ENCODE measurements around the gene RMDN2.
"Not testable (repeated sequence)": the region's sequence is repeated elsewhere in the genome, so short reads cannot be mapped to it uniquely, and the experiment has no call there.

RMDN2 gene

DNA sequence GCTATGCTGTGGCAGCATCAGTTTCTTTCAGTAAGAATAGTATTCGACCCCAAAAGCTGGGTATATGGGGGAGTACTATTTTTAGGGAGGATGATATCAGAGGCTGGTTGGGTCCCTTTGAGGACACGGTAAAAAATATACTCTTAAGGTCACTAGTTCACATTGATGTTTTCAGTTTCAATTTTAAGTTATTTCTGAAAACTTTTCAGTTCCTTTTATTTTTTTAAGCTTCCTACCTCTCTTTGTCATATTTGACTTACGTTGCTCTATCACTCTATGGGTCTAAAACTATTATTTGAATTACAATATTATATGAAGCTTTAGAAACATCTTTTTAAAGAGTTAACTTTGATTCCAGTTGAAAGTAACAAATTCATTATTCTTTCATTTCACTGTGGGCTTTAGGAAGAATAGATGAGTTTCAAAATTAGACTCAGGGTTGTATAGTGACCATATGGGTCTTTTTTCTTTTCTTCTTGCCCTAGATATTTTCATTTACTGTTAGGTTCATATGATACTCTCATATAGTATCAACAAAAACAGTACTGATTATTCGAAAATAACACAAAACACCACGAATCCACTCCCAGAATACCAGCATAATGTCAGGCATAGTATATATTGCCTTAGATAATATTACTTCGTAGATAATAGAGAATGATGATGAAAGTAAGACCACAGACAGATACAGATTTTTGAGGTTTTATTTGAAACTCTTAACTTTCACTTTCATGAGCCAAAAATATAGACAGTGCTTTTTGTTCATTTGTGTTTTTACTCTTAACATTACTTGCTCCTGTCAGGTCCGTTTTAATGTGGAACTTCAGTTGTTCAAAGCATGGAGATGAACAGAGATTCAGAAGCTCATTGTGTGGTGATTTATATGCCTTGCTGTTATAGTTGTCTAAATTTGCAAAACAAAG lies 9.8 kb downstream of the RMDN2 start:
- Mint-ChIP-seq H3K27ac (peak overlapping the region; percentile 32), H3K27me3 (no peaks in the 10 kb centered on the region), H3K4me1 (ENCODE audit: low read depth) (peaks cover 74% of the 10 kb centered on the region)

DNA sequence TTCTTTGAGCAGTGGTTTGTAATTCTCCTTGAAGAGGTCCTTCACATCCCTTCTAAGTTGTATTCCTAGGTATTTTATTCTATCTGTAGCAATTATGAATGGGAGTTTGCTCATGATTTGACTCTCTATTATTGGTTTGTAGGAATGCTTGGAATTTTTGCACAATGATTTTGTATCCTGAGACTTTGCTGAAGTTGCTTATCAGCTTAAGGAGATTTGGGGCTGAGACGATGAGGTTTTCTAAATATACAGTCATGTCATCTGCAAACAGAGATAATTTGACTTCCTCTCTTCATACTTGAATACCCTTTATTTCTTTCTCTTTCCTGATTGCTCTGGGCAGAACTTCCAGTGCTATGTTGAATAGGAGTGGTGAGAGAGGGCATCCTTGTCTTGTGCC lies 12.5 kb downstream of the RMDN2 start:
- Mint-ChIP-seq H3K36me3 (ENCODE audit: low read depth) (peaks cover 23% of the 10 kb centered on the region), H3K4me1 (ENCODE audit: low read depth) (peaks cover 66% of the 10 kb centered on the region), H3K9me3 (peaks cover 23% of the 10 kb centered on the region)
- H3K4me3 Mint-ChIP-seq, H3K27me3 Mint-ChIP-seq, H3K27ac Mint-ChIP-seq: not testable (repeated sequence)

More for the DNA sequence above, 9.8 kb downstream of the RMDN2 start:
- Mint-ChIP-seq H3K9me3 (peaks cover 11% of the 10 kb centered on the region), H3K4me3 (peak overlapping the region; percentile 79), H3K36me3 (ENCODE audit: low read depth) (peaks cover 28% of the 10 kb centered on the region)

DNA sequence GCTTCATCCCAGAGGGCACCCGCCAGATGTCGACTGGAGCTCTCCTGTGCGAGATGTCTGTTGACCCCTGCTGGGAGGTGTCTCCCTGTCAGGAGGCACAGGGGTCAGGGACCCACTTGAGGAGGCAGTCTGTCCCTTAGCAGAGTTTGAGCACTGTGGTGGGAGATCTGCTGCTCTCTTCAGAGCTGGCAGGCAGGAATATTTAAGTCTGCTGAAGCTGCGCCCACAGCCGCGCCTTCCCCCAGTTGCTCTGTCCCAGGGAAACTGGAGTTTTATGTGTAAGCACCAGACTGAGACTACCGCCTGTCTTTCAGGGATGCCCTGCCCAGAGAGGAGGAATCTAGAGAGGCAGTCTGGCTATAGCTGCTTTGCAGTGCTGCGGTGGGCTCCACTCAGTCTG lies 16.2 kb downstream of the RMDN2 start:
- H3K4me3 Mint-ChIP-seq, H3K27ac Mint-ChIP-seq, H3K27me3 Mint-ChIP-seq: not testable (repeated sequence)
- peaks cover 41% of the 10 kb centered on the region for H3K4me1 Mint-ChIP-seq (ENCODE audit: low read depth)
- H3K36me3 Mint-ChIP-seq (ENCODE audit: low read depth): peaks cover 20% of the 10 kb centered on the region
- H3K9me3 Mint-ChIP-seq: peaks cover 23% of the 10 kb centered on the region

DNA sequence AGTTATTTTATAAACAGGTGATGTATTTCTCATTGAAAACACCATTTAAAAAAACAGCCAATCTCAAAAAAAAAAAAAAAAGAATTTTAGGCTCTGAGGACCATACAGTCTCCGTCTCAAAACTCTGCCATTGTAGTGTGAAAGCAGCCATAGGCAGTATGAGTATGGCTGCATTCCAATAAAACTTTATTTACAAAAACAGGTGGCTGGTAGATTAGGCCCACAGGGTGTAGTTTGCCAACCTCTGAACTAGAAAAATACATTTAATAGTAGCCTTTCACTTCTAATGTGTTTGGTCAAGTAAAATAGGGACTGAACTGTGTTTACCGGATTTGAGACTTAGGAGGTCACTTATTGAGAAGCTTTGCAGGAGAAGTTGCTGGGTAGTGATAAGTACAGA lies 19.2 kb downstream of the RMDN2 start:
- Mint-ChIP-seq H3K9me3 (peaks cover 15% of the 10 kb centered on the region), H3K36me3 (ENCODE audit: low read depth) (peaks cover 11% of the 10 kb centered on the region), H3K27me3 (no peaks in the 10 kb centered on the region), H3K4me3 (no peak overlapping the region), H3K27ac (no peak overlapping the region), H3K4me1 (ENCODE audit: low read depth) (peaks cover 14% of the 10 kb centered on the region)

DNA sequence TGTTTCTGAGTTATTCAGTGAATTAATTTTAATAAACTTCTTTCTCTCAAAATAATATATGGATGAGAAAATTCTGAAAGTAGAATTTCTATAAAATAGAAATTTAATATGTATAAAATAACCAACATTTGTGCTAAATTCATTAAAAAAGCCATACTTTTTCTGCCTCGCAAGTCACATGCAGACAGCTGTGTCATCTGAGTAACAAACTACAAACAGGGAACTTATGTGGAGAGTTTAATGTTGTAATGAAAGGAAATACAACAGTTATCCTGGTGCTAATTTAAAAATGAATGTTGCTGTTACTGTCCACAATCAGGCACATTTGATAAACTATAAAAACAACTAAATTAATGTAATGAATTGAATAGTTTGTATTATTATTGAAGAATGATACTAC lies 22.2 kb downstream of the RMDN2 start:
- Mint-ChIP-seq H3K36me3 (ENCODE audit: low read depth) (peaks cover 6% of the 10 kb centered on the region), H3K4me3 (no peak overlapping the region), H3K27me3 (no peaks in the 10 kb centered on the region), H3K9me3 (no peaks in the 10 kb centered on the region), H3K4me1 (ENCODE audit: low read depth) (no peaks in the 10 kb centered on the region), H3K27ac (no peak overlapping the region)

DNA sequence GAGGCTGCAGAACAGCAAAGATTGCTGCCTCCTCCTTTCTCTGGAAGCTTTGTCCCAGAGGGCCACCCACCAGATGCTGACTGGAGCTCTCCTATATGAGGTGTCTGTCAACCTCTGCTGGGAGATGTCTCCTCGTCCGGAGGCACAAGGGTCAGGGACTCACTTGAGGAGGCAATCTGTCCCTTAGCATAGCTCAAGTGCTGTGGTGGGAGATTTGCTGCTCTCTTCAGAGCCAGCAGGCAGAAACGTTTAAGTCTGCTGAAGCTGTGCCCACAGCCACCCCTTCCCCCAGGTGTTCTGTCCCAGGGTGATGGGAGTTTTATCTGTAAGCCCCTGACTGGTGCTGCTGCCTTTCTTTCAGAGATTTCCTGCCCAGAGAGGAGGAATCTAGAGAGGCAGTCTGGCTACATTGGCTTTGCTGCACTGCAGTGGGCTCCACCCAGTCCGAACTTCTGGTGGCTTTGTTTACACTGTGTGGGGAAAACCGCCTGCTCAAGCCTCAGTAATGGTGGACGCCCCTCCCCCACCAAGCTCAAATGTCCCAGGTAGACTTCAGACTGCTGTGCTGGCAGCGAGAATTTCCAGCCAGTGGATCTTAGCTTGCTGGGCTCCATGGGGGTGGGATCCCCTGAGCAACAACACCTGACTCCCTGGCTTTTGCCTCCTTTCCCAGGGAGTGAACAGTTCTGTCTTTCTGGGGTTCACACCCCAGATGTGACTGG lies 37.1 kb downstream of the RMDN2 start:
- Mint-ChIP-seq H3K9me3 (peaks cover 24% of the 10 kb centered on the region), H3K36me3 (ENCODE audit: low read depth) (peaks cover 53% of the 10 kb centered on the region)
- not testable (repeated sequence) for H3K27ac Mint-ChIP-seq; H3K4me1 Mint-ChIP-seq (ENCODE audit: low read depth); H3K27me3 Mint-ChIP-seq; H3K4me3 Mint-ChIP-seq

DNA sequence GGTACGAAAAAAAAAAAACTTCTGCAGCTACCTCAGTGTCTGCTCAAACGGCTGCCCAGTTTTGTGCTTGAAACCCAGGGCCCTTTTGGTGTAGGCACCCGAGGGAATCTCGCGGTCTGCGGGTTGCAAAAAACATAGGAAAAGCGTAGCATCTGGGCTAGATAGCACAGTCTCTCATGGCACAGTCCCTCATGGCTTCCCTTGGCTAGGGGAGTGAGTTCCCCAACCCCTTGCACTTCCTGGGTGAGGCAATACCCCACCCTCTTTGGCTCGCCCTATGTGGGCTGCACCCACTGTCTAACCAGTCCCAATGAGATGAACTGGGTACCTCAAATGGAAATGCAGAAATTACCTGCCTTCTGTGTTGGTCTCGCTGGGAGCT lies 37.6 kb downstream of the RMDN2 start:
- H3K4me3 Mint-ChIP-seq; H3K27me3 Mint-ChIP-seq; H3K4me1 Mint-ChIP-seq (ENCODE audit: low read depth); H3K27ac Mint-ChIP-seq: not testable (repeated sequence)
- Mint-ChIP-seq H3K9me3 (peaks cover 24% of the 10 kb centered on the region), H3K36me3 (ENCODE audit: low read depth) (peaks cover 51% of the 10 kb centered on the region)

DNA sequence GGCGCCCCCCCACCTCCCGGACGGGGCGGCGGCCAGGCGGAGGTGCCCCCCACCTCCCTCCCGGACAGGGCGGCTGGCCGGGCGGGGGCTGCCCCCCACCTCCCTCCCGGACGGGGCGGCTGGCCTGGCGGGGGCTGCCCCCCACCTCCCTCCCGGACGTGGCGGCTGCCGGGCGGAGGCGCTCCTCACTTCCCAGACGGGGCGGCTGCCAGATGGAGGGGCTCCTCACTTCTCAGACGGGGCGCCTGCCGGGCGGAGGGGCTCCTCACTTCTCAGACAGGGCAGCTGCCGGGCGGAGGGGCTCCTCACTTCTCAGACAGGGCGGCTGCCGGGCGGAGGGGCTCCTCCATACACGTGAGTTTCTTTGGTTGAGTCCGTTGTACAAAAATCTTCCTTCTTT lies 38.8 kb downstream of the RMDN2 start:
- H3K9me3 Mint-ChIP-seq: peaks cover 24% of the 10 kb centered on the region
- H3K27me3 Mint-ChIP-seq; H3K27ac Mint-ChIP-seq; H3K4me3 Mint-ChIP-seq; H3K4me1 Mint-ChIP-seq (ENCODE audit: low read depth): not testable (repeated sequence)
- peaks cover 39% of the 10 kb centered on the region for H3K36me3 Mint-ChIP-seq (ENCODE audit: low read depth)

DNA sequence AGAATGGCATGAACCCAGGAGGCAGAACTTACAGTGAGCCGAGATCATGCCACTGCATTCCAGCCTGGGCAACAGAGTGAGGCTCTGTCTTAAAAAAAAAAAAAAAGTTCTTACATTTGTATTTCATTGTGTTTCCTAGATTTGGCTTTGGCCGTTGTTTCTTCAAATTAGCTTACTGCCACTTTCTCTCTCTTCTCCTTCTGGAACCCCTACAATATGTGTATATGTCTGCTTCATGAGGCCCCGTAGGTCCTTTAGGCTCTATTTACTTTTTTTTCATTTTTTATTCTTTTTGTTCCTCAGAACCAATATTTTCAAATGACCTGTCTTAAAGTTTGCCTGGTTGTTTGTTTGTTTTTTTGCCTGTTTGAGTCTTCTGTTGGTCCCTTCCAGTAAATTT lies 41.2 kb downstream of the RMDN2 start:
- peaks cover 21% of the 10 kb centered on the region for H3K36me3 Mint-ChIP-seq (ENCODE audit: low read depth)
- peaks cover 11% of the 10 kb centered on the region for H3K9me3 Mint-ChIP-seq
- no peaks in the 10 kb centered on the region for H3K27me3 Mint-ChIP-seq
- H3K4me3 Mint-ChIP-seq: no peak overlapping the region
- H3K4me1 Mint-ChIP-seq (ENCODE audit: low read depth): peaks cover 3% of the 10 kb centered on the region
- H3K27ac Mint-ChIP-seq: no peak overlapping the region

DNA sequence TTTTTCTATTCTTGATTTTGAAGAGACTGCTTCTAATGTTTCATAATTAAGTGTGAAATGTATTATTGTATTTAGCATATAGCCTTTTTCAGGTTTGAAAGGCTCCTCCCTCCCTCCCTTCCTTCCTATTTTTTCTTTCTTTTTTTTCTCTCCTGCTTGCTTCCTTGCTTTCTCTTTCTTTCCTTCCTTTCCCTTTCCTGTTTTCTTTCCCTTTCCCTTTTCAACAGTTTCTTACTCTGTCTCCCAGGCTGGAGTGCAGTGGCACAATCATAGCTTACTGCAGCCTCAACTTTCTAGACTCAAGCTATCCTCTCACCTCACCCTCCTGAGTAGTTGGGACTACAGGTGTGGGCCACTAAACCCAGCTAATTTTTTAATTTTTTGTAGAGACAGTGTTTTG lies 44.6 kb downstream of the RMDN2 start:
- Mint-ChIP-seq H3K27ac (no peak overlapping the region), H3K27me3 (no peaks in the 10 kb centered on the region), H3K4me1 (ENCODE audit: low read depth) (peaks cover 3% of the 10 kb centered on the region), H3K4me3 (no peak overlapping the region), H3K9me3 (peaks cover 9% of the 10 kb centered on the region), H3K36me3 (ENCODE audit: low read depth) (peaks cover 11% of the 10 kb centered on the region)

DNA sequence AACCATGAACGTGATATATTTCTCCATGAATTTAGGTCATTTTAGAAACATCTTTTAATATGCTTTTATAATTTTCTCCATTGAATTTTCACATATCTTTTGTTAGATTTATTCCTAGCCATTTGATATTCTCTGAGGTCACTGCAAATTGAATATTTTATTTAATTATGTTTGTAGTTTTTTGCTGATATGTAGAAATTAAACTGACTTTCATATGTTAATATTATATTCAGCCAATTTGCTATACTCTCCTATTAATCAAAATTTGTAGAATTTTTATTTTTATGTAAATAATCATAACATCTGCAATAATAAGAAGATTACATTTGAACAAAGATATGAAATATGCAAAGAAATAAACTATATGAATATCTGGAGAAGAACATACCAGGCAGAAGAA lies 46.9 kb downstream of the RMDN2 start:
- Mint-ChIP-seq H3K4me3 (no peak overlapping the region), H3K36me3 (ENCODE audit: low read depth) (peaks cover 5% of the 10 kb centered on the region), H3K27ac (no peak overlapping the region), H3K4me1 (ENCODE audit: low read depth) (peaks cover 3% of the 10 kb centered on the region), H3K9me3 (no peaks in the 10 kb centered on the region), H3K27me3 (no peaks in the 10 kb centered on the region)

DNA sequence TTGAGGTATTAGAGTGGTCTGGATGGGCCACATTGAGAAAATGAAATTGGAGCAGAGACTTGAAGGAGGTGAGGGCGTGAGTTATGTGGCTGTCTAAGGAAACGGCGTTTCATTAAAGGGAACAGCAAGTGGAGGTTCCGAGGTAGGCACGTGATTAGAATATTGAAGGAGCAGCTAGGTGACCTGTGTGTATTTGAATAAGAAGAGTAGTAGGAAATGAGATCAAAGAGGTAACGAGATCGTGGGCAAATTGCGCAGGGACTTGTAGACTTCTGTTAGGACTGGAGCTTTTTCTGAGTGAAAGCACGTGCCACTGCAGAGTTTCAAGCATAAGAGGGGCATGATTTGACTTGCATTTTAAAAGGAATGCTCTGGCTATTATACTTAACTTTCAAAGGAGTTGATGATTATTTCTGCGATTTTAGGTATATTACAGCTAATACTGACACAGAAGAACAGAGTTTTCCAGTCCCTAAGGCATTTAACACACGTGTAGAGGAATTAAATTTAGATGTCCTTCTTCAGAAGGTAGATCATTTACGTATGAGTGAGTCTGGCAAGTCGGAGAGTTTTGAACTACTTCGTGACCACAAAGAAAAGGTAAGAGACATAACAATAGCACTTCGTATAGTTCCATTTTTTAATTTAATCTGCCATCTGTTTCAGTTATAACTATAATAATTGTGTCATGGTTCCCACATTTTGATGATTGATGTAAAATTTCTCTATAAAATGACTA lies 48.7 kb downstream of the RMDN2 start:
- H3K27ac Mint-ChIP-seq: no peak overlapping the region
- no peaks in the 10 kb centered on the region for H3K36me3 Mint-ChIP-seq (ENCODE audit: low read depth)
- no peaks in the 10 kb centered on the region for H3K9me3 Mint-ChIP-seq
- H3K27me3 Mint-ChIP-seq: no peaks in the 10 kb centered on the region
- peaks cover 3% of the 10 kb centered on the region for H3K4me1 Mint-ChIP-seq (ENCODE audit: low read depth)
- H3K4me3 Mint-ChIP-seq: no peak overlapping the region

DNA sequence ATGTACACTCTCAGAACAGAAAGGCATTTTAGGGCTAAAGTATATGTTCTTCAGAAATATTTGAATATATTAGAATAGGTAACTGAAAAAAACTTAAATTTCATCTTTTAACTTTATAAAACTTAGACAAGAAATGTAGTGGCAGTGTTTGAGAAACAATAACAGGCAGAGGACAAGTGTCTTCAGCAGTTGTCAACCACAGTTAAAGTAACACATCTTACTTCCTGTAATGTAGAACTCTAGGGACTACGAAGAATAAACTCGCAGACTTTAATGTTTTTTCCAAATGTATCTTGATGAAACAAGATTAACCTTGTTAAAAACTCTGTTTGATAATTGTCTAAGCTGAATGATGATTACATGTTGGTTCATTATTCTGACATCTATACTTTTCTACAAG lies 50.7 kb downstream of the RMDN2 start:
- Mint-ChIP-seq H3K27ac (no peak overlapping the region), H3K4me3 (no peak overlapping the region), H3K4me1 (ENCODE audit: low read depth) (no peaks in the 10 kb centered on the region), H3K9me3 (no peaks in the 10 kb centered on the region), H3K27me3 (no peaks in the 10 kb centered on the region), H3K36me3 (ENCODE audit: low read depth) (no peaks in the 10 kb centered on the region)

DNA sequence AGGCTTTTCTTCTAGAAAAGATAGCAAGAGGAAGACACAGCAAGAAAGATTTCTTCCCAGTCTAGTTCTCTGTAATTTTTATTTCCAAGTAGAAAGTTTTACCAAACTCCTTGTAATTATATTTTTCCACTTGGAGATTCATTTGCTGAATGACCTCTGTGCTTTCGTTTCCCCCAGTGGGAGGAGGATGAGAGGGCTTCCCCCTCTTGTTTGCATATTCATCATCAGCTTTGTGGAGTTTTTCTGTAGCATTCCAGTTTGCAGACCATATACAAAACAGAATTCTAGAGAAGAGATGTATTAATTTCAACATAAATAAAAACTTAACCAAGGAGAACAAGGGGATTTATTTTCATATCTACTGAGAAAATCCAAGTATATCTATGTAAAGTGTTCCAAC lies 51.3 kb downstream of the RMDN2 start:
- no peak overlapping the region for H3K4me3 Mint-ChIP-seq
- H3K4me1 Mint-ChIP-seq (ENCODE audit: low read depth): no peaks in the 10 kb centered on the region
- H3K36me3 Mint-ChIP-seq (ENCODE audit: low read depth): no peaks in the 10 kb centered on the region
- no peaks in the 10 kb centered on the region for H3K27me3 Mint-ChIP-seq
- H3K9me3 Mint-ChIP-seq: no peaks in the 10 kb centered on the region
- H3K27ac Mint-ChIP-seq: no peak overlapping the region

DNA sequence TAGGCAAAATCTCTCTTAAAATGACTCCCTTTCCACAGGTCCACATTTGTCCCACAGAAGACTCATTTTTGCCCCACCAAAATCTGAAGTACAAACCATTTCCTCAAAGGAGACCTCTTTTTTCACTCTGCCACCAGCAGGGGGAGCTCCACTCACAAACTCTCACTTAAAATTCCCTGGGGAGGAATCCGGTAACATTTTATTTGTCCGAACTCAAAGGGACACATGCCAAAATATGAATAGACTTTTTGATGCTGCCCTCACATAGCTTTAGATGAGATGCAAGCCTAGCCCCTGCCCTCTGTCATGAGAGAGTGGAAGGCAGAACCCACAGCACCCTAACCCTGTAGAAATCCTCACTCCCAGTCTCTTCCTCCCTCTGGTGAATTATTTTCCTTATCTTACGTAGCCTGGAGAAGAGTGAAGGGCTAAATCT lies 57.1 kb downstream of the RMDN2 start:
- H3K4me1 Mint-ChIP-seq (ENCODE audit: low read depth): peaks cover 7% of the 10 kb centered on the region
- no peaks in the 10 kb centered on the region for H3K27me3 Mint-ChIP-seq
- no peaks in the 10 kb centered on the region for H3K9me3 Mint-ChIP-seq
- no peak overlapping the region for H3K27ac Mint-ChIP-seq
- peaks cover 11% of the 10 kb centered on the region for H3K36me3 Mint-ChIP-seq (ENCODE audit: low read depth)
- H3K4me3 Mint-ChIP-seq: no peak overlapping the region
